Loucy (cell line): Measurements from ENCODE around the gene PYCARD.
"Not testable (repeated sequence)": the region's sequence is repeated elsewhere in the genome, so short reads cannot be mapped to it uniquely, and the experiment has no call there.

ENCODE experiments used
- EZH2phosphoT487 ChIP-seq: fragments of 200-600 bp; IDR thresholded peaks from 2 replicates; pipeline ENCODE4 v1.6.1; 2018; ENCODE audit warnings: antibody characterized with exemption, mild to moderate bottlenecking, moderate library complexity, borderline replicate concordance
- TF ChIP-seq, protein P1 (sequence below): fragments of 200-600 bp; sonication (generic); conservative IDR thresholded peaks from 2 replicates; pipeline ENCODE4 v1.5.1; 2014; ENCODE audit warnings: mild to moderate bottlenecking, antibody characterized with exemption, low read length

DNA sequence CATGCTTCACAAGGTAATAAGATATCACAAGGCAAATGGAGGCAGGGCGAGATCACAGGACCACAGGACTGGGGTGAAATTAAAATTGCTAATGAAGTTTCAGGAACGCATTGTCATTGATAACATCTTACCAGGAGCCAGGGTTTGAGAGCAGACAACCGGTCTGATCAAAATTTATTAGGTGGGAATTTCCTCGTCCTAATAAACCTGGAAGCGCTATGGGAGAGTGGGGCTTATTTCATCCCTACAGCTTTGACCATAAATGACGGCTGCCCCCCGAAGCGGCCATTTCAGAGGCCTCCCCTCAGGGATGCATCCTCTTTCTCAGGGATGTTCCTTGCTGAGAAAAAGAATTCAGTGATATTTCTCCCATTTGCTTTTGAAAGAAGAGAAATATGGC is 43.0 kb upstream of the PYCARD start:
- TF ChIP-seq, protein P1, sequence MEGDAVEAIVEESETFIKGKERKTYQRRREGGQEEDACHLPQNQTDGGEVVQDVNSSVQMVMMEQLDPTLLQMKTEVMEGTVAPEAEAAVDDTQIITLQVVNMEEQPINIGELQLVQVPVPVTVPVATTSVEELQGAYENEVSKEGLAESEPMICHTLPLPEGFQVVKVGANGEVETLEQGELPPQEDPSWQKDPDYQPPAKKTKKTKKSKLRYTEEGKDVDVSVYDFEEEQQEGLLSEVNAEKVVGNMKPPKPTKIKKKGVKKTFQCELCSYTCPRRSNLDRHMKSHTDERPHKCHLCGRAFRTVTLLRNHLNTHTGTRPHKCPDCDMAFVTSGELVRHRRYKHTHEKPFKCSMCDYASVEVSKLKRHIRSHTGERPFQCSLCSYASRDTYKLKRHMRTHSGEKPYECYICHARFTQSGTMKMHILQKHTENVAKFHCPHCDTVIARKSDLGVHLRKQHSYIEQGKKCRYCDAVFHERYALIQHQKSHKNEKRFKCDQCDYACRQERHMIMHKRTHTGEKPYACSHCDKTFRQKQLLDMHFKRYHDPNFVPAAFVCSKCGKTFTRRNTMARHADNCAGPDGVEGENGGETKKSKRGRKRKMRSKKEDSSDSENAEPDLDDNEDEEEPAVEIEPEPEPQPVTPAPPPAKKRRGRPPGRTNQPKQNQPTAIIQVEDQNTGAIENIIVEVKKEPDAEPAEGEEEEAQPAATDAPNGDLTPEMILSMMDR, result not testable (repeated sequence)
- not testable (repeated sequence) for TF ChIP-seq EZH2phosphoT487
